ENCODE data around the gene OR10J5. TPM values are rescaled to one million over a fixed set of nuclear protein-coding genes. Genes with fewer than 3 reads are reported as not detected.
A peak's percentile ranks its signal among the peaks of the same experiment; 100 is the strongest.

The OR10J5 gene
- polyA plus RNA-seq, result not detected
- long read RNA-seq, donor 1, result 0 reads
- long read RNA-seq, donor 2, result 0 reads
- long read RNA-seq, donor 3, result 0 reads
- long read RNA-seq, donor 4, result 0 reads
- long read RNA-seq, donor 5, result 0 reads
- long read RNA-seq, donor 6, result 0 reads
- long read RNA-seq, donor 7, result 0 reads
- long read RNA-seq, donor 8, result 0 reads
- long read RNA-seq, donor 9, result 0 reads
- long read RNA-seq, donor 10, result 0 reads

DNA sequence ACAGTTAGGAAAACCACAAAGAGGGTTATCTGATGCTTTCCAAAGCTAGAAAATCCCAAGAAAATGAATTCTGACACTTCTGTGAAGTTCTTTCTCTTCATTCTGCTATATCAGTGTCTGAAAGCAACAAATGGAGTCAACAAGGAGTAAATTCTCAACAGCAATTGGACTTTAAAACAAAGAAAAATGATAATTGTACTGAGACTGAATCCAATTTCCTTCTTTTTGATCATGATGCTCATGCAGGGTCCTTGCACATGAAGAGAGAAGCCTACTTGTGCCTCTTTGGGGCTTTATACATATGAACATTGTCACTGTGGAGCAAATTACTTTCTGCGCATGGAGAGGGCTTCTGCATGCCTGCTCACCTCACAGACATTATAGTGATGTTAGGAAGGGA, at the start of gene OR10J5:
Gene OR10J5, minus strand, starts transcription at position 101 of the 400 bp plus-strand sequence. Its CDS starts 0 bp downstream, at position 101.
- H3K27me3 ChIP-seq (ENCODE audit: control insufficient read depth in 3 of 3, insufficient read depth in 3 of 3, low read length in 3 of 3), result no peaks in the 10 kb centered on the region
- no peak for FAIRE-seq
- no peak within 1 kb of the TSS for H3K27ac ChIP-seq (ENCODE audit: low read depth in 1 of 3, low read length in 2 of 3)
- H3K36me3 ChIP-seq (ENCODE audit: control insufficient read depth in 3 of 3, insufficient read depth in 2 of 3, low read depth in 1 of 3, low read length in 3 of 3), result no peaks in the 10 kb centered on the region
- no peaks in the 10 kb centered on the region for H3K4me1 ChIP-seq (ENCODE audit: control insufficient read depth in 3 of 3, insufficient read depth in 2 of 3, low read depth in 1 of 3, low read length in 2 of 3)
- WGBS, 3 donors, result 90 to 100% (median 96%) methylated on average over 1 of the region's 1 CpG
- H3K9me3 ChIP-seq (ENCODE audit: control insufficient read depth in 2 of 2, insufficient read depth in 1 of 2, low read depth in 1 of 2, low read length in 1 of 2), result peaks cover 0 to 5% of the 10 kb centered on the region in 2 donors
- no peak within 1 kb of the TSS for H3K4me3 ChIP-seq (ENCODE audit: low read depth in 1 of 3, low read length in 3 of 3)
- no peak for DNase-seq

DNA sequence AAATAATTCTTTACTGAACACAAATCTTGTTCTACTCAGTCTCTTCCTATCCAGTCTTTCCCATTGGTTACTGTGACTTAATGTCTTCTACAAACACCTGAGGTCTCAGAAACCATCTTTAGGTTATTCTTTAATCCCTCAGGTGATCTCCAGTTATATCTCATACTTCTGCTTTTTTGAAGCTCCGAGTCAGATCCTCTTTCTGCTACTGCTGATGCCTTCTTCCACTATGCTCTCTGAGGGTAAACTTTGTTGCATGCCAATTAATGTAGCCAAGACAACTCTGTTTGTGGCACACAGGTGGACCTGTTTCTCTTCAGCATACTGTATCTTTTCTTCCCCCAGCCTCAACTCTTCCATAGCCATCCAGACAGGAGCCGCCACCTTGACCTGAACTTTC, 48.7 kb upstream of the OR10J5 start:
- no peaks in the 10 kb centered on the region for H3K36me3 ChIP-seq (ENCODE audit: control insufficient read depth in 3 of 3, insufficient read depth in 2 of 3, low read depth in 1 of 3, low read length in 3 of 3)
- no peak overlapping the region for H3K4me3 ChIP-seq (ENCODE audit: low read depth in 1 of 3, low read length in 3 of 3)
- WGBS, 3 donors, result 68 to 86% (median 85%) methylated on average over 2 of the region's 2 CpGs
- no peak overlapping the region for H3K27ac ChIP-seq (ENCODE audit: low read depth in 1 of 3, low read length in 2 of 3)
- FAIRE-seq (no peak), DNase-seq (no peak)
- peaks cover 0 to 10% (median 0%) of the 10 kb centered on the region in 3 donors for H3K4me1 ChIP-seq (ENCODE audit: control insufficient read depth in 3 of 3, insufficient read depth in 2 of 3, low read depth in 1 of 3, low read length in 2 of 3)
- H3K9me3 ChIP-seq (ENCODE audit: control insufficient read depth in 2 of 2, insufficient read depth in 1 of 2, low read depth in 1 of 2, low read length in 1 of 2), result no peaks in the 10 kb centered on the region
- H3K27me3 ChIP-seq (ENCODE audit: control insufficient read depth in 3 of 3, insufficient read depth in 3 of 3, low read length in 3 of 3), result no peaks in the 10 kb centered on the region

DNA sequence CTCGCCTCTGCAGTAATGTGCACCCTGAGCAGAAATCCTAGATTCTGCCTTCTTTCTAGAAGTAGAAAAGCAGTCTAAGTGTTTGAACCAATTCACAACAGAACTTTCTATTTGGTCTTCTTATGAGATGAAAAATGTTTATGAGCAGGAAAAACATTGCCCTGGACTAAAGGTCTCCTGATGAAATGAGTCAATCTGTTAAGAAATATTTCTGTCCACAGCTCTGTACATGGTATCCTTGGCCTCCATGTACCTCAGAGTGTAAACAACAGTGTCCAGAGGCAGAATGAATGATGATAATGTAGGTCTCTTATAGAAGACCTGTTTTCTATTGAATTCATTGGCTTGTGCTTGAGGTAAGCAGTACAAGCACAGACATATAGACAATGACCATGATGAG, 45.6 kb upstream of the OR10J5 start:
- H3K4me3 ChIP-seq (ENCODE audit: low read depth in 1 of 3, low read length in 3 of 3), result no peak overlapping the region
- WGBS, 3 donors, result 79 to 92% (median 87%) methylated on average over 1 of the region's 1 CpG
- FAIRE-seq (no peak), DNase-seq (peak in 1 of 2 donors; percentile 51)
- peaks cover 0 to 2% (median 0%) of the 10 kb centered on the region in 3 donors for H3K27me3 ChIP-seq (ENCODE audit: control insufficient read depth in 3 of 3, insufficient read depth in 3 of 3, low read length in 3 of 3)
- peaks cover 0 to 10% (median 0%) of the 10 kb centered on the region in 3 donors for H3K4me1 ChIP-seq (ENCODE audit: control insufficient read depth in 3 of 3, insufficient read depth in 2 of 3, low read depth in 1 of 3, low read length in 2 of 3)
- H3K36me3 ChIP-seq (ENCODE audit: control insufficient read depth in 3 of 3, insufficient read depth in 2 of 3, low read depth in 1 of 3, low read length in 3 of 3), result no peaks in the 10 kb centered on the region
- peak overlapping the region in 1 of 3 donors; percentile 2 for H3K27ac ChIP-seq (ENCODE audit: low read depth in 1 of 3, low read length in 2 of 3)
- H3K9me3 ChIP-seq (ENCODE audit: control insufficient read depth in 2 of 2, insufficient read depth in 1 of 2, low read depth in 1 of 2, low read length in 1 of 2), result no peaks in the 10 kb centered on the region

DNA sequence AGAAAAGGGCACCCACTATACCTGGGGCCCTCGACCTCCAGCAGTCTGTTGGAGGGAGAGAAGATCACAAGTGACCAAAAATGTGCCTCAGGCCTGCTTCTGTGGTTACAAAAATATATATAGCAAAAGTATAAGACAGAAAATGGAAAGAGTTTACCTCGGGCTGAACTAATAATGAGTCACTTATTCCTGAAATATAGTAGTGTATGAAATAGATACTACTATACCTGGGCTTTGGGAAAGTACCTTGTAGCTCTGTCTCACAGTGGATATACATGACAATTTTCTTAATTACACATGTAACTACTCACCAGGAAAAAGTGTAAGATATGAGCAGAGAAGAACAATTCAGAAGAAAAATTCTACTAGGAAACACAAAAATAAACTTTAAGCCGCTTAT, 44.5 kb upstream of the OR10J5 start:
- H3K4me1 ChIP-seq (ENCODE audit: control insufficient read depth in 3 of 3, insufficient read depth in 2 of 3, low read depth in 1 of 3, low read length in 2 of 3), result peaks cover 0 to 10% (median 0%) of the 10 kb centered on the region in 3 donors
- H3K9me3 ChIP-seq (ENCODE audit: control insufficient read depth in 2 of 2, insufficient read depth in 1 of 2, low read depth in 1 of 2, low read length in 1 of 2), result no peaks in the 10 kb centered on the region
- H3K4me3 ChIP-seq (ENCODE audit: low read depth in 1 of 3, low read length in 3 of 3), result no peak overlapping the region
- 47 to 58% (median 54%) methylated on average over 3 of the region's 3 CpGs for WGBS, 3 donors
- peaks cover 0 to 2% (median 0%) of the 10 kb centered on the region in 3 donors for H3K27me3 ChIP-seq (ENCODE audit: control insufficient read depth in 3 of 3, insufficient read depth in 3 of 3, low read length in 3 of 3)
- DNase-seq, result no peak
- no peaks in the 10 kb centered on the region for H3K36me3 ChIP-seq (ENCODE audit: control insufficient read depth in 3 of 3, insufficient read depth in 2 of 3, low read depth in 1 of 3, low read length in 3 of 3)
- no peak overlapping the region for H3K27ac ChIP-seq (ENCODE audit: low read depth in 1 of 3, low read length in 2 of 3)
- FAIRE-seq, result no peak

DNA sequence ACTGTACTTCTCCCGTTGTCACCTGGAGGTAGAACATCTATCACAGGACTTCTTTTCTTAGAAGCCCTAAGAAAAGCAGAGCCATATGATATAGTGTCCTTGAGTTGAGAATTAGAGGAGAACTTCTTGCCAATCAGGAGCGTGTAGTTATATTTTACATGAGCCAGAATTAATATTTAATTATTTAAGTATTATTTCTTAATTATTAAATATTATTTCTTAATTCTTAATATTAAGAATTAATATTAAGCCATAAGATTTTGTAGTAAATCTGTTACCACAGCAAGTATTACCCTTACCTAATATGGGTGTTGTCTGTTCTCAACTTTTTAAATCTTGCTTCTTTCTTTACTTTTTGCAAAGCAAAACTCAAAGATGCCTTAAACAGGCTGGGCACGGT, 41.6 kb upstream of the OR10J5 start:
- DNase-seq, result no peak
- Histone ChIP-seq H3K4me3 (ENCODE audit: low read depth in 1 of 3, low read length in 3 of 3) (no peak overlapping the region), H3K36me3 (ENCODE audit: control insufficient read depth in 3 of 3, insufficient read depth in 2 of 3, low read depth in 1 of 3, low read length in 3 of 3) (no peaks in the 10 kb centered on the region), H3K27ac (ENCODE audit: low read depth in 1 of 3, low read length in 2 of 3) (no peak overlapping the region), H3K9me3 (ENCODE audit: control insufficient read depth in 2 of 2, insufficient read depth in 1 of 2, low read depth in 1 of 2, low read length in 1 of 2) (peaks cover 0 to 3% of the 10 kb centered on the region in 2 donors), H3K27me3 (ENCODE audit: control insufficient read depth in 3 of 3, insufficient read depth in 3 of 3, low read length in 3 of 3) (peaks cover 0 to 2% (median 0%) of the 10 kb centered on the region in 3 donors), H3K4me1 (ENCODE audit: control insufficient read depth in 3 of 3, insufficient read depth in 2 of 3, low read depth in 1 of 3, low read length in 2 of 3) (peaks cover 0 to 10% (median 0%) of the 10 kb centered on the region in 3 donors)
- 94 to 95% (median 95%) methylated on average over 3 of the region's 3 CpGs for whole genome bisulfite sequencing, 3 donors
- FAIRE-seq, result no peak

DNA sequence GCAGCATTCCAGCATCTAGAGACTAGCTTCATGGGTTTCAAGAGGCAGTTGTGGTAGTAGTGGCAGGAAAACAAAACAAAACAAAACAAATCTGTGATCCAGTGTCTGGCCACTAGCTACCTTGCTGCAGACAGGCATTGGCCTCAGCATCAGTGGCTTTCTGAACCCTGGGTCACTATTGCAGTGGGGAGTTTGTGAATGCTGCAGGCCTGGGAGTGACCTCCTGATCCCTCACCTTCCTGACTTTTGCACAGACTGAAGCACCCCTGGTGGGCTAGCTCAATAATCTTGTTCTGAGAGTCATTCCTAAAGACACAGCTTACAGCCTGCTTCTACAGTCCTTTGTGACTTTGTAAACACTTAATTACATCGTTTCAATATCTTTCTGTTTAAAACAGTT, 26.9 kb upstream of the OR10J5 start:
- H3K27ac ChIP-seq (ENCODE audit: low read depth in 1 of 3, low read length in 2 of 3), result no peak overlapping the region
- 38 to 50% (median 46%) methylated on average over 1 of the region's 1 CpG for WGBS, 3 donors
- H3K36me3 ChIP-seq (ENCODE audit: control insufficient read depth in 3 of 3, insufficient read depth in 2 of 3, low read depth in 1 of 3, low read length in 3 of 3), result no peaks in the 10 kb centered on the region
- H3K9me3 ChIP-seq (ENCODE audit: control insufficient read depth in 2 of 2, insufficient read depth in 1 of 2, low read depth in 1 of 2, low read length in 1 of 2), result no peaks in the 10 kb centered on the region
- DNase-seq (no peak), FAIRE-seq (no peak)
- no peak overlapping the region for H3K4me3 ChIP-seq (ENCODE audit: low read depth in 1 of 3, low read length in 3 of 3)
- H3K4me1 ChIP-seq (ENCODE audit: control insufficient read depth in 3 of 3, insufficient read depth in 2 of 3, low read depth in 1 of 3, low read length in 2 of 3), result no peaks in the 10 kb centered on the region
- H3K27me3 ChIP-seq (ENCODE audit: control insufficient read depth in 3 of 3, insufficient read depth in 3 of 3, low read length in 3 of 3), result no peaks in the 10 kb centered on the region

GRCh38 chr1:159561497-159561896, 25.7 kb upstream of the OR10J5 start:
- no peak for FAIRE-seq
- Histone ChIP-seq H3K9me3 (ENCODE audit: control insufficient read depth in 2 of 2, insufficient read depth in 1 of 2, low read depth in 1 of 2, low read length in 1 of 2) (no peaks in the 10 kb centered on the region), H3K4me1 (ENCODE audit: control insufficient read depth in 3 of 3, insufficient read depth in 2 of 3, low read depth in 1 of 3, low read length in 2 of 3) (no peaks in the 10 kb centered on the region), H3K4me3 (ENCODE audit: low read depth in 1 of 3, low read length in 3 of 3) (no peak overlapping the region), H3K27me3 (ENCODE audit: control insufficient read depth in 3 of 3, insufficient read depth in 3 of 3, low read length in 3 of 3) (no peaks in the 10 kb centered on the region), H3K36me3 (ENCODE audit: control insufficient read depth in 3 of 3, insufficient read depth in 2 of 3, low read depth in 1 of 3, low read length in 3 of 3) (no peaks in the 10 kb centered on the region), H3K27ac (ENCODE audit: low read depth in 1 of 3, low read length in 2 of 3) (no peak overlapping the region)
- no peak for DNase-seq

DNA sequence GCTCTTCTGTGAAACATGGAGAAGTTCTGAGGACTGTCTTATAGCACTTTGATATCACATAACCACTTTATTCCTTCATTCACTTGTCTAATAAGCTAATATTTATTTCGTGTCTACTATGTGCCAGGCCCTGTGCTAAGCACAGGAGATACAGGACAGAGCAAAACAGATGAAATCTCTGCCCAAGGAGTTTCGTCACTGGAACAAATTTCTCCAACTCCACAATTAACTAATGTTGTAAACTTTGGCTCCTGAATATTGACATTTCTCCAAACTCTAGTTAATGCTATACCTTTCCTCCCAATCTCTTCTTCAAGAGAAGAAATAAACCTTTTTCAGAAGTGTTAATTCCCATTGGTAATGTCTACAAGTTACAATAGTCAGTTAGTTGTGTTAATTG, 24.8 kb upstream of the OR10J5 start:
- H3K4me1 ChIP-seq (ENCODE audit: control insufficient read depth in 3 of 3, insufficient read depth in 2 of 3, low read depth in 1 of 3, low read length in 2 of 3), result no peaks in the 10 kb centered on the region
- H3K36me3 ChIP-seq (ENCODE audit: control insufficient read depth in 3 of 3, insufficient read depth in 2 of 3, low read depth in 1 of 3, low read length in 3 of 3), result no peaks in the 10 kb centered on the region
- DNase-seq (no peak), FAIRE-seq (no peak)
- H3K27ac ChIP-seq (ENCODE audit: low read depth in 1 of 3, low read length in 2 of 3), result no peak overlapping the region
- WGBS, 3 donors, result 50 to 68% (median 62%) methylated on average over 2 of the region's 2 CpGs
- no peaks in the 10 kb centered on the region for H3K27me3 ChIP-seq (ENCODE audit: control insufficient read depth in 3 of 3, insufficient read depth in 3 of 3, low read length in 3 of 3)
- no peak overlapping the region for H3K4me3 ChIP-seq (ENCODE audit: low read depth in 1 of 3, low read length in 3 of 3)
- H3K9me3 ChIP-seq (ENCODE audit: control insufficient read depth in 2 of 2, insufficient read depth in 1 of 2, low read depth in 1 of 2, low read length in 1 of 2), result no peaks in the 10 kb centered on the region

GRCh38 chr1:159556931-159557369, 21.1 kb upstream of the OR10J5 start:
- Histone ChIP-seq H3K27ac (ENCODE audit: low read depth in 1 of 3, low read length in 2 of 3) (no peak overlapping the region), H3K36me3 (ENCODE audit: control insufficient read depth in 3 of 3, insufficient read depth in 2 of 3, low read depth in 1 of 3, low read length in 3 of 3) (no peaks in the 10 kb centered on the region), H3K9me3 (ENCODE audit: control insufficient read depth in 2 of 2, insufficient read depth in 1 of 2, low read depth in 1 of 2, low read length in 1 of 2) (no peaks in the 10 kb centered on the region), H3K4me3 (ENCODE audit: low read depth in 1 of 3, low read length in 3 of 3) (no peak overlapping the region), H3K4me1 (ENCODE audit: control insufficient read depth in 3 of 3, insufficient read depth in 2 of 3, low read depth in 1 of 3, low read length in 2 of 3) (no peaks in the 10 kb centered on the region), H3K27me3 (ENCODE audit: control insufficient read depth in 3 of 3, insufficient read depth in 3 of 3, low read length in 3 of 3) (no peaks in the 10 kb centered on the region)
- DNase-seq, result peak in 1 of 2 donors; percentile 20
- 32 to 61% (median 32%) methylated on average over 3 of the region's 3 CpGs for WGBS, 3 donors
- no peak for FAIRE-seq

Data from small intestine (tissue), 16 donors.